GM23338 (cell line): Measurements from ENCODE around the gene FBRS.

ENCODE experiments used
- EZH2 ChIP-seq: fragments of 200-600 bp; sonication (generic); IDR thresholded peaks from one replicate; pipeline ENCODE4 v1.8.0; 2017; ENCODE audit warnings: antibody characterized with exemption, mild to moderate bottlenecking, low read depth; ENCODE audit not compliant: unreplicated experiment
- TF ChIP-seq, protein P1 (sequence below), 2 experiments: fragments of 200-600 bp in 1 of 2; sonication (generic) in 1 of 2; conservative IDR thresholded peaks; 2 replicates each; pipeline versions ENCODE4 v1.5.1 to v1.6.1; 2016 to 2017; ENCODE audit warnings: antibody characterized with exemption in 2 of 2, low read depth in 2 of 2, mild to moderate bottlenecking in 2 of 2, moderate library complexity in 1 of 2
- TF ChIP-seq, protein P2 (sequence below): IDR thresholded peaks from 2 replicates; pipeline ENCODE4 v1.6.1; 2016; ENCODE audit warnings: antibody characterized with exemption
- TF ChIP-seq, protein P3 (sequence below): IDR thresholded peaks from one replicate; pipeline ENCODE4 v1.6.1; 2018; ENCODE audit warnings: antibody characterized with exemption; ENCODE audit not compliant: unreplicated experiment

DNA sequence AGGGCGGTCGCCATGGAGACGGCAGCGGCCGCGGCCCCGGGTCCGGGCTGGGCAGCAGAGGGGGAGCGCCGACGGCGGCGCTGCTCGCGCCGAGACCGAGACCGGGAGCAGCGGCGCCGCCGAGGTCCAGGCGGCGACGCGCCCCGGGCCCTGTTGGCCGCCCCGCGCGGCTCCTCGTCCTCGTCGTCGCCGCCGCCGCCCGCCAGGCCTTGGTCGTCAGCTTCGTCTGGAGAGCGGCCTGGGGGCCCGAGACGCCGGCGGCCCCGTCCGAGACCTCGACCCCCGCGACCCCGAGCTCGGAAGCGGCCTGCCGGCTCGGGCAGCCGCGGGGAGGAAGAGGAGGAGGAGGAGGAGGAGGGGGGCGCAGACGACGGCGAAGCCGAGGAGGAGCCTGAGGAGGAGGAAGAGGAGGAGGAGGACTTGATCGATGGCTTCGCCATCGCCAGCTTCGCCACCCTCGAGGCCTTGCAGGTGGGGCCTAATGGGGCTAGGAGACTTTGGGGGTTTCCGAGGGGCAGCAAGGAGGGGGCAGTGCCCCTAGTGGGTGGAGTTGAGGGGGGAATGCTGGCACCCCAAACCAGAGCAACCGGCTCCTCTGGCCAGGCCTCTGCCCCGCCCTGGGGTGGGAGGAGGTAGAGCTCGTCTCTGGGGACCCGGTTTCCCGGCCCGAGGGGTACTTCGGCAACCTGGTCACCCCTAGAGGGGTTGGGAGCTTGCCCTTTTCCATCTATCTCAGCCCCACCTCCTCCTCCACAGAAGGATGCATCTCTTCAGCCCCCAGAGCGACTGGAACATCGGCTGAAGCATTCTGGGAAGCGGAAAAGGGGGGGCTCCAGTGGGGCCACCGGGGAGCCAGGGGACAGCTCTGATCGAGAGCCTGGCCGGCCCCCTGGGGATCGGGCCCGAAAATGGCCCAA is 1.5 kb downstream of the FBRS start:
- TF ChIP-seq, protein P1, sequence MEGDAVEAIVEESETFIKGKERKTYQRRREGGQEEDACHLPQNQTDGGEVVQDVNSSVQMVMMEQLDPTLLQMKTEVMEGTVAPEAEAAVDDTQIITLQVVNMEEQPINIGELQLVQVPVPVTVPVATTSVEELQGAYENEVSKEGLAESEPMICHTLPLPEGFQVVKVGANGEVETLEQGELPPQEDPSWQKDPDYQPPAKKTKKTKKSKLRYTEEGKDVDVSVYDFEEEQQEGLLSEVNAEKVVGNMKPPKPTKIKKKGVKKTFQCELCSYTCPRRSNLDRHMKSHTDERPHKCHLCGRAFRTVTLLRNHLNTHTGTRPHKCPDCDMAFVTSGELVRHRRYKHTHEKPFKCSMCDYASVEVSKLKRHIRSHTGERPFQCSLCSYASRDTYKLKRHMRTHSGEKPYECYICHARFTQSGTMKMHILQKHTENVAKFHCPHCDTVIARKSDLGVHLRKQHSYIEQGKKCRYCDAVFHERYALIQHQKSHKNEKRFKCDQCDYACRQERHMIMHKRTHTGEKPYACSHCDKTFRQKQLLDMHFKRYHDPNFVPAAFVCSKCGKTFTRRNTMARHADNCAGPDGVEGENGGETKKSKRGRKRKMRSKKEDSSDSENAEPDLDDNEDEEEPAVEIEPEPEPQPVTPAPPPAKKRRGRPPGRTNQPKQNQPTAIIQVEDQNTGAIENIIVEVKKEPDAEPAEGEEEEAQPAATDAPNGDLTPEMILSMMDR (conservative IDR thresholded peaks at IDR 0.05; ENCODE audit: low read depth in 2 of 2) = no peak
- no peak for TF ChIP-seq EZH2
- TF ChIP-seq, protein P2, sequence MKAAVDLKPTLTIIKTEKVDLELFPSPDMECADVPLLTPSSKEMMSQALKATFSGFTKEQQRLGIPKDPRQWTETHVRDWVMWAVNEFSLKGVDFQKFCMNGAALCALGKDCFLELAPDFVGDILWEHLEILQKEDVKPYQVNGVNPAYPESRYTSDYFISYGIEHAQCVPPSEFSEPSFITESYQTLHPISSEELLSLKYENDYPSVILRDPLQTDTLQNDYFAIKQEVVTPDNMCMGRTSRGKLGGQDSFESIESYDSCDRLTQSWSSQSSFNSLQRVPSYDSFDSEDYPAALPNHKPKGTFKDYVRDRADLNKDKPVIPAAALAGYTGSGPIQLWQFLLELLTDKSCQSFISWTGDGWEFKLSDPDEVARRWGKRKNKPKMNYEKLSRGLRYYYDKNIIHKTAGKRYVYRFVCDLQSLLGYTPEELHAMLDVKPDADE = no peak
- TF ChIP-seq, protein P3, sequence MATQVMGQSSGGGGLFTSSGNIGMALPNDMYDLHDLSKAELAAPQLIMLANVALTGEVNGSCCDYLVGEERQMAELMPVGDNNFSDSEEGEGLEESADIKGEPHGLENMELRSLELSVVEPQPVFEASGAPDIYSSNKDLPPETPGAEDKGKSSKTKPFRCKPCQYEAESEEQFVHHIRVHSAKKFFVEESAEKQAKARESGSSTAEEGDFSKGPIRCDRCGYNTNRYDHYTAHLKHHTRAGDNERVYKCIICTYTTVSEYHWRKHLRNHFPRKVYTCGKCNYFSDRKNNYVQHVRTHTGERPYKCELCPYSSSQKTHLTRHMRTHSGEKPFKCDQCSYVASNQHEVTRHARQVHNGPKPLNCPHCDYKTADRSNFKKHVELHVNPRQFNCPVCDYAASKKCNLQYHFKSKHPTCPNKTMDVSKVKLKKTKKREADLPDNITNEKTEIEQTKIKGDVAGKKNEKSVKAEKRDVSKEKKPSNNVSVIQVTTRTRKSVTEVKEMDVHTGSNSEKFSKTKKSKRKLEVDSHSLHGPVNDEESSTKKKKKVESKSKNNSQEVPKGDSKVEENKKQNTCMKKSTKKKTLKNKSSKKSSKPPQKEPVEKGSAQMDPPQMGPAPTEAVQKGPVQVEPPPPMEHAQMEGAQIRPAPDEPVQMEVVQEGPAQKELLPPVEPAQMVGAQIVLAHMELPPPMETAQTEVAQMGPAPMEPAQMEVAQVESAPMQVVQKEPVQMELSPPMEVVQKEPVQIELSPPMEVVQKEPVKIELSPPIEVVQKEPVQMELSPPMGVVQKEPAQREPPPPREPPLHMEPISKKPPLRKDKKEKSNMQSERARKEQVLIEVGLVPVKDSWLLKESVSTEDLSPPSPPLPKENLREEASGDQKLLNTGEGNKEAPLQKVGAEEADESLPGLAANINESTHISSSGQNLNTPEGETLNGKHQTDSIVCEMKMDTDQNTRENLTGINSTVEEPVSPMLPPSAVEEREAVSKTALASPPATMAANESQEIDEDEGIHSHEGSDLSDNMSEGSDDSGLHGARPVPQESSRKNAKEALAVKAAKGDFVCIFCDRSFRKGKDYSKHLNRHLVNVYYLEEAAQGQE = no peak
